Activated CD4-positive, alpha-beta T cell treated with anti-CD3 and anti-CD28 coated beads for 36 hours (primary cell): Measurements from ENCODE around the gene CBX5. TPM values are rescaled to one million over a fixed set of nuclear protein-coding genes. Genes with fewer than 3 reads are reported as not detected.
A peak's percentile ranks its signal among the peaks of the same experiment; 100 is the strongest.

Experiments
- ATAC-seq: fragments of 200-7000 bp; cut with Tn5 transposase; one replicate; pipeline ENCODE4 v1.10.0; 2021; ENCODE audit warnings: mild to moderate bottlenecking, moderate library complexity
- CTCF ChIA-PET: fragments of 350-600 bp; sonication (Branson Sonifier 250); formaldehyde crosslinking; loops from one replicate; lab custom pipeline; 2021; ENCODE audit warnings: antibody characterized with exemption; lab: Charles Lee
- POLR2A ChIA-PET: fragments of 350-600 bp; sonication (Branson Sonifier 250); formaldehyde crosslinking; loops from one replicate; lab custom pipeline; 2021; ENCODE audit warnings: antibody characterized with exemption, inconsistent platforms; lab: Charles Lee
- DNase-seq: peaks from one replicate; pipeline ENCODE4 v3.0.0-alpha.2; 2020
- H3K27ac Mint-ChIP-seq: one replicate; pipeline ENCODE4 v1.8.0; 2021; ENCODE audit warnings: mixed read lengths
- H3K27me3 Mint-ChIP-seq: one replicate; pipeline ENCODE4 v1.8.0; 2021; ENCODE audit warnings: mixed read lengths
- H3K36me3 Mint-ChIP-seq: one replicate; pipeline ENCODE4 v1.8.0; 2021; ENCODE audit warnings: low read depth, mixed read lengths
- H3K4me1 Mint-ChIP-seq: one replicate; pipeline ENCODE4 v1.8.0; 2021; ENCODE audit warnings: mixed read lengths
- H3K4me3 Mint-ChIP-seq: one replicate; pipeline ENCODE4 v1.8.0; 2021; ENCODE audit warnings: mild to moderate bottlenecking, moderate library complexity, mixed read lengths
- H3K9me3 Mint-ChIP-seq: one replicate; pipeline ENCODE4 v1.8.0; 2021; ENCODE audit warnings: low read depth, mixed read lengths
- intact Hi-C, 2 experiments: fragments of 100-400 bp; cut with DNase I in 1 of 2; cut with micrococcal nuclease in 1 of 2; formaldehyde crosslinking; loops; one replicate each; pipeline versions ENCODE4 v1.14.2 to v1.15.1; 2022 to 2024; cut with DNase I, micrococcal nuclease
- total RNA-seq, 2 experiments: library from RNA; stranded (reverse); gene quantifications; one replicate each; pipeline ENCODE4 v1.2.3, GENCODE V29; 2021

Gene CBX5
- total RNA-seq, 2 experiments from 2014 or later = 140 to 146 TPM

DNA sequence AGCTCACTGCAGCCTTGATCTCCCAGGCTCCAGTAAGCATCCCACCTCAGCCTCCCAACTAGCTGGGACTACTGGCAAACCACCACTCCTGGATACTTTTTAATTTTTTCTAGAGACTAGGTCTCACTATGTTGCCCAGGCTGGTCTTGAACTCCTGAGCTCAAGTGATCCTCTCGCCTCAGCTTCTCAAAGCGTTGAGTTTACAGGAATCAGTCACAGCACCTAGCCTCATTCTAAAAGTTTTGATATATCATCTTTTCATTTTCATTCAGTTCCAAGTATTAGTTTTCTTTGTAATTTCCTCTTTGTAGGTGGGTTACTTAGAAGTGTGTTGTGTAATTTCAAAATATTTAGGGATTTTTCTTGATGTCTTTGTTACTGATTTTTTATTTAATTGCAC is 9.6 kb downstream of the CBX5 start:
- Mint-ChIP-seq H3K27me3 (no peaks in the 10 kb centered on the region), H3K4me3 (no peak overlapping the region), H3K36me3 (peaks cover 36% of the 10 kb centered on the region), H3K27ac (peak overlapping the region; percentile 75), H3K4me1 (peaks cover 53% of the 10 kb centered on the region), H3K9me3 (no peaks in the 10 kb centered on the region)
- intact Hi-C loops = loop anchor here in 1 of 2 experiments (5.0 kb wide), 1 partner anchor 252 kb away; no protein-coding TSS in a partner anchor
- ATAC-seq (peak; percentile 60), DNase-seq (peak; percentile 37)
- CTCF ChIA-PET = interaction anchor here (0.6 to 3.5 kb wide), 6 partner anchors 10 to 198 kb away, joined by 3 to 17 read pairs (median 5); partner anchors contain the start of genes CBX5 and HNRNPA1
- POLR2A ChIA-PET = interaction anchor here (0.6 to 1.0 kb wide), 3 partner anchors 9 to 12 kb away, joined by 3 to 5 read pairs (median 3); partner anchors contain the start of gene CBX5

GRCh38 chr12:54266852-54267251 is 13.1 kb downstream of the CBX5 start:
- H3K4me3 Mint-ChIP-seq = no peak overlapping the region
- intact Hi-C loops = no loop called here
- ATAC-seq (no peak), DNase-seq (no peak)
- H3K9me3 Mint-ChIP-seq = no peaks in the 10 kb centered on the region
- CTCF ChIA-PET = interaction anchor here (0.7 to 1.4 kb wide), 3 partner anchors 9 to 31 kb away, joined by 3 read pairs; no protein-coding TSS in a partner anchor
- H3K27ac Mint-ChIP-seq = no peak overlapping the region
- H3K27me3 Mint-ChIP-seq = no peaks in the 10 kb centered on the region
- POLR2A ChIA-PET = no interaction called here
- peaks cover 45% of the 10 kb centered on the region for H3K4me1 Mint-ChIP-seq
- H3K36me3 Mint-ChIP-seq = peaks cover 18% of the 10 kb centered on the region

GRCh38 chr12:54265364-54265812 is 14.5 kb downstream of the CBX5 start:
- Mint-ChIP-seq H3K36me3 (peaks cover 10% of the 10 kb centered on the region), H3K4me3 (no peak overlapping the region), H3K9me3 (no peaks in the 10 kb centered on the region), H3K27me3 (no peaks in the 10 kb centered on the region), H3K27ac (no peak overlapping the region), H3K4me1 (peaks cover 35% of the 10 kb centered on the region)
- no peak for ATAC-seq
- intact Hi-C loops = no loop called here
- POLR2A ChIA-PET = interaction anchor here (0.6 to 1.9 kb wide), 2 partner anchors 14 to 15 kb away, joined by 4 to 7 read pairs; partner anchors contain the start of gene HNRNPA1
- no peak for DNase-seq
- CTCF ChIA-PET = interaction anchor here (0.6 to 2.5 kb wide), 11 partner anchors 8 to 173 kb away, joined by 3 to 12 read pairs (median 4); partner anchors contain the start of gene COPZ1

DNA sequence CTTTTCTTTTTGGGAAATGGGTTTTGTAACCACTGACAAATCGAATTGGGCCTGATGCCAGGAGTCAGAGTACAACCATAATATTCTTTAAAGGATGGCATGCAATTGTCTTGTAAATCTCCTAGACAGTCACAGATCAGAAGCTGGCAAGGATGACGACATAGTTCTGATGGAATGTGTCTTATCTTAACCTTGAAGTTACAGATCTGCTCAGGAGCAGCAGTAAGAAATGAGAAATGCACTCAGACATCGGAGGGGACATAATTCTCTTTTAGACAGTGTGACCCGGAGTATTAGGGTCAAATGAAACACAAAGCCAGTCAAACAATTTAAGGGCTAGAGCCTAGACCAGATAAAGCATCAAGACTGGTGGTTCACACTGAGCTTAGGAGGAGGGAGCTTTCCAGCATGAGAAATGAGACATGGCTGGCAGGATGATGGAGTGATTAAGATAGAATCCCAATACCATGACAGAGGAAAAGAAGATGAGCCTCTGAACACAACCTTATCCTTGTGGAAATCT is 17.5 kb downstream of the CBX5 start:
- ChIA-PET CTCF (interaction anchor here (1.0 to 3.0 kb wide), 4 partner anchors 8 to 23 kb away, joined by 3 to 23 read pairs (median 4); partner anchors contain the start of gene CBX5), POLR2A (no interaction called here)
- Mint-ChIP-seq H3K27me3 (no peaks in the 10 kb centered on the region), H3K4me3 (no peak overlapping the region), H3K9me3 (no peaks in the 10 kb centered on the region), H3K36me3 (peaks cover 17% of the 10 kb centered on the region), H3K27ac (no peak overlapping the region), H3K4me1 (peaks cover 49% of the 10 kb centered on the region)
- DNase-seq (no peak), ATAC-seq (no peak)
- intact Hi-C loops = no loop called here

- Mint-ChIP-seq H3K9me3 (no peaks in the 10 kb centered on the region), H3K4me1 (peaks cover 49% of the 10 kb centered on the region), H3K36me3 (peaks cover 23% of the 10 kb centered on the region), H3K27ac (no peak overlapping the region), H3K4me3 (no peak overlapping the region), H3K27me3 (no peaks in the 10 kb centered on the region)
- ChIA-PET CTCF (interaction anchor here (1.0 to 3.0 kb wide), 4 partner anchors 8 to 22 kb away, joined by 3 to 23 read pairs (median 4); partner anchors contain the start of gene CBX5), POLR2A (no interaction called here)
- DNase-seq = no peak
- intact Hi-C loops = no loop called here
- no peak for ATAC-seq
Observed at GRCh38 chr12:54261815-54262402, 18.0 kb downstream of the CBX5 start.

GRCh38 chr12:54259194-54260011 is 20.5 kb downstream of the CBX5 start:
- H3K27me3 Mint-ChIP-seq = no peaks in the 10 kb centered on the region
- ATAC-seq (peak; percentile 81), DNase-seq (peak; percentile 68)
- POLR2A ChIA-PET = interaction anchor here (1.0 kb wide), 1 partner anchor 20 kb away, joined by 5 read pairs; the partner anchor contains the start of gene CBX5
- H3K4me1 Mint-ChIP-seq = peaks cover 39% of the 10 kb centered on the region
- H3K36me3 Mint-ChIP-seq = peaks cover 36% of the 10 kb centered on the region
- CTCF ChIA-PET = interaction anchor here (0.5 to 2.4 kb wide), 14 partner anchors 9 to 891 kb away, joined by 3 to 10 read pairs (median 4); partner anchors contain the start of genes CBX5, HNRNPA1 and HOXC5
- intact Hi-C loops = loop anchor here in 1 of 2 experiments (2.0 kb wide), 1 partner anchor 19 kb away; no protein-coding TSS in a partner anchor
- H3K4me3 Mint-ChIP-seq = peak overlapping the region; percentile 59
- H3K27ac Mint-ChIP-seq = peak overlapping the region; percentile 49
- H3K9me3 Mint-ChIP-seq = no peaks in the 10 kb centered on the region

GRCh38 chr12:54258201-54258681 is 21.7 kb downstream of the CBX5 start:
- Mint-ChIP-seq H3K4me1 (peaks cover 34% of the 10 kb centered on the region), H3K27ac (peak overlapping the region; percentile 51), H3K27me3 (no peaks in the 10 kb centered on the region), H3K9me3 (no peaks in the 10 kb centered on the region), H3K36me3 (peaks cover 37% of the 10 kb centered on the region), H3K4me3 (no peak overlapping the region)
- no peak for DNase-seq
- CTCF ChIA-PET = interaction anchor here (0.6 to 2.4 kb wide), 13 partner anchors 9 to 229 kb away, joined by 3 to 10 read pairs (median 5); partner anchors contain the start of gene COPZ1
- POLR2A ChIA-PET = interaction anchor here (1.0 kb wide), 1 partner anchor 12 kb away, joined by 3 read pairs; no protein-coding TSS in a partner anchor
- intact Hi-C loops = loop anchor here in 1 of 2 experiments (2.0 kb wide), 1 partner anchor 21 kb away; no protein-coding TSS in a partner anchor
- ATAC-seq = no peak

GRCh38 chr12:54257332-54257731 is 22.6 kb downstream of the CBX5 start:
- Mint-ChIP-seq H3K36me3 (peaks cover 35% of the 10 kb centered on the region), H3K27ac (no peak overlapping the region), H3K27me3 (no peaks in the 10 kb centered on the region), H3K9me3 (no peaks in the 10 kb centered on the region), H3K4me3 (no peak overlapping the region), H3K4me1 (peaks cover 31% of the 10 kb centered on the region)
- DNase-seq (no peak), ATAC-seq (no peak)
- CTCF ChIA-PET = interaction anchor here (1.6 to 2.4 kb wide), 3 partner anchors 14 to 105 kb away, joined by 4 to 10 read pairs (median 5); no protein-coding TSS in a partner anchor
- intact Hi-C loops = no loop called here
- POLR2A ChIA-PET = no interaction called here

DNA sequence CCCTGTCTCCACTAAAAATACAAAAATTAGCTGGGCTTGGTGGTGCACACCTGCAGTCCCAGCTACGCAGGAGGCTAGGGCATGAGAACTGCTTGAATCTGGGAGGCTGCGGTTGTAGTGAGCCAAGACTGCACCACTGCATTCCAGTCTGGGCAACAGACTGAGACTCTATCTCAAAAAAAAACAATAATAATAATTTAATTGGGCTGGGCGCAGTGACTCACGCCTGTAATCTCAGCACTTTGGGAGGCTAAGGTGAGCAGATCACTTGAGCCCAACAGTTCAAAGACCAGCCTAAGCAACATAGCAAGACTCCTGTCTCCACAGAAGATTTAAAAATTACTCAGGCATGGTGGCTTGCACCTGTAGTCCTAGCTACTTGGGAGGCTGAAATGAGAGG is 26.7 kb downstream of the CBX5 start:
- Mint-ChIP-seq H3K4me3 (no peak overlapping the region), H3K9me3 (no peaks in the 10 kb centered on the region), H3K27me3 (no peaks in the 10 kb centered on the region), H3K27ac (no peak overlapping the region), H3K36me3 (peaks cover 53% of the 10 kb centered on the region), H3K4me1 (peaks cover 18% of the 10 kb centered on the region)
- CTCF ChIA-PET = interaction anchor here (0.6 to 2.2 kb wide), 8 partner anchors 32 to 146 kb away, joined by 3 to 13 read pairs (median 4); partner anchors contain the start of gene COPZ1
- intact Hi-C loops = no loop called here
- ATAC-seq (no peak), DNase-seq (no peak)
- POLR2A ChIA-PET = interaction anchor here (1.2 kb wide), 1 partner anchor 26 kb away, joined by 3 read pairs; no protein-coding TSS in a partner anchor

DNA sequence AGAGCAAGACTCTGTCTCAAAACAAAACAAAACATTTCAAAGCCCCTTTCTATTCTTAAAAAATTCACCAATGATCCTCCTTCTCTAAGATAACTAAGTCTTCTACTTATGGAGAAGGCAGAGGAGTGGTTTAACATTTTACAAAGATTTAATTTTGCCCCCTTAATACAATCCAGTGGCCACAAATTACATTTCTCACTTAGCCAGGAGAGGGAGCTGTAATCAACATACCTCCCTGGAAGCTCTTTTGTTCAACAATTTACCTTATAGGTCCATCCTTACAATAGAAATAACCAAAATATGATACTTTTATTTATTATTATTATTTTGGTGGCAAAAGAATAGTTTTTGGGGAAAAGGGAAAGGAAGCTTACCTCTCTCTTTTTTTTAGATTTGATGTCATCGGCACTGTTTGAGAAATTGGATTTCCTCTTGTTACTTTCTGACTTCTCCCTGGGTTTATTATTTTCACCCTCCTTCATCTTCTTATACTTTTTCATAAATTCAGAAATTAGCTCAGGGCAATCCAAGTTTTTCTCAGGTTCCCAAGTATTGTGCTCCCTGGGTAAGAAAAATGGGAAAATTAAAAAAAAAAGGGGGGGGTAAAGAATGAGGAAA is 28.1 kb downstream of the CBX5 start:
- ATAC-seq (peak; percentile 75), DNase-seq (no peak)
- intact Hi-C loops = loop anchor here in 1 of 2 experiments (1.0 to 2.0 kb wide), 2 partner anchors 73 to 117 kb away; partner anchors contain the start of gene COPZ1
- Mint-ChIP-seq H3K4me1 (peaks cover 10% of the 10 kb centered on the region), H3K36me3 (peaks cover 46% of the 10 kb centered on the region), H3K4me3 (no peak overlapping the region), H3K9me3 (no peaks in the 10 kb centered on the region), H3K27ac (no peak overlapping the region), H3K27me3 (no peaks in the 10 kb centered on the region)
- ChIA-PET CTCF (interaction anchor here (0.6 to 2.2 kb wide), 41 partner anchors 8 to 1001 kb away, joined by 3 to 23 read pairs (median 5); partner anchors contain the start of genes CBX5, COPZ1, HNRNPA1 and NFE2), POLR2A (interaction anchor here (0.6 to 0.8 kb wide), 2 partner anchors 14 to 30 kb away, joined by 3 to 4 read pairs; no protein-coding TSS in a partner anchor)
